Urothelium cell line (cell line): ENCODE data around the gene TBCC.
"Not testable (repeated sequence)": the region's sequence is repeated elsewhere in the genome, so short reads cannot be mapped to it uniquely, and the experiment has no call there.

ENCODE experiments used
- DNase-seq: peaks from one replicate; pipeline ENCODE4 v3.0.0; 2011; ENCODE audit warnings: low spot score, mixed read lengths
- FAIRE-seq: peaks from 2 replicates; lab custom pipeline; 2011; peaks lifted over from hg19 to GRCh38; lab: Jason Lieb, UNC

TBCC gene

GRCh38 chr6:42745640-42746462 lies at the start of gene TBCC:
Gene TBCC, minus strand, starts transcription at chr6:42746103. Its CDS starts 30 bp downstream, at chr6:42746073.
- DNase-seq (peak; percentile 98), FAIRE-seq (peak; percentile 5)

- FAIRE-seq = no peak
- DNase-seq = no peak
These were observed 49.7 kb upstream of the TBCC start for GRCh38 chr6:42795651-42796050.

GRCh38 chr6:42791706-42792320 lies 45.9 kb upstream of the TBCC start:
- no peak for FAIRE-seq

GRCh38 chr6:42790549-42791181 lies 44.8 kb upstream of the TBCC start:
- DNase-seq (no peak), FAIRE-seq (no peak)

More at GRCh38 chr6:42791706-42792320, 45.9 kb upstream of the TBCC start:
- DNase-seq = no peak

GRCh38 chr6:42788671-42789070 lies 42.8 kb upstream of the TBCC start:
- FAIRE-seq (no peak), DNase-seq (no peak)

GRCh38 chr6:42787063-42787472 lies 41.2 kb upstream of the TBCC start:
- FAIRE-seq = no peak
- DNase-seq = no peak

GRCh38 chr6:42786525-42786985 lies 40.7 kb upstream of the TBCC start:
- DNase-seq (no peak), FAIRE-seq (no peak)

- no peak for DNase-seq
- no peak for FAIRE-seq
These were observed 39.0 kb upstream of the TBCC start for GRCh38 chr6:42784717-42785498.

- FAIRE-seq (no peak), DNase-seq (no peak)
These were observed 38.2 kb upstream of the TBCC start for GRCh38 chr6:42783876-42784642.

- FAIRE-seq (no peak), DNase-seq (peak; percentile 79)
These were observed 37.4 kb upstream of the TBCC start for GRCh38 chr6:42783177-42783875.

GRCh38 chr6:42782689-42783176 lies 36.8 kb upstream of the TBCC start:
- DNase-seq = no peak
- FAIRE-seq = no peak

- peak; percentile 84 for DNase-seq
- no peak for FAIRE-seq
These were observed 36.1 kb upstream of the TBCC start, which contains the start of gene BICRAL for GRCh38 chr6:42781796-42782688. Gene BICRAL, plus strand, starts transcription at chr6:42782052. Its CDS starts 39,971 bp downstream, at chr6:42822023.

GRCh38 chr6:42781546-42781795 lies 35.6 kb upstream of the TBCC start:
- DNase-seq = peak; percentile 20
- FAIRE-seq = no peak

- no peak for FAIRE-seq
- DNase-seq = no peak
These were observed 33.6 kb upstream of the TBCC start for GRCh38 chr6:42779521-42779920.

GRCh38 chr6:42778122-42778521 lies 32.2 kb upstream of the TBCC start:
- DNase-seq = no peak

GRCh38 chr6:42777126-42777822 lies 31.4 kb upstream of the TBCC start:
- DNase-seq = no peak
- FAIRE-seq = no peak

More at GRCh38 chr6:42778122-42778521, 32.2 kb upstream of the TBCC start:
- no peak for FAIRE-seq

GRCh38 chr6:42774821-42775487 lies 29.1 kb upstream of the TBCC start:
- FAIRE-seq = not testable (repeated sequence)

More at GRCh38 chr6:42774821-42775487, 29.1 kb upstream of the TBCC start:
- not testable (repeated sequence) for DNase-seq
